Hematopoietic multipotent progenitor cell (in vitro differentiated cells): ENCODE measurements around the gene KCNK17. TPM values are rescaled to one million over a fixed set of nuclear protein-coding genes. Genes with fewer than 3 reads are reported as not detected.
"Not testable (repeated sequence)": the region's sequence is repeated elsewhere in the genome, so short reads cannot be mapped to it uniquely, and the experiment has no call there.

Source experiments
- DNase-seq, 3 donors: peaks; one replicate each; pipeline ENCODE4 v3.0.0-alpha.2; 2011 to 2015; ENCODE audit warnings: low read depth in 2 of 3, low spot score in 2 of 3
- total RNA-seq: library from RNA; depleted of rRNA; stranded (reverse); fragments of >200 nt; gene quantifications from one replicate; pipeline ENCODE4 v1.2.3, GENCODE V29; 2012

Gene KCNK17
- total RNA-seq, 1 donor, result 18.0 TPM

- no peak for DNase-seq
These were observed 10.6 kb downstream of the KCNK17 start for GRCh38 chr6:39303425-39304153.

- peak; percentile 58 to 90 (median 81) for DNase-seq
These were observed 11.4 kb downstream of the KCNK17 start for GRCh38 chr6:39302669-39303424.

DNA sequence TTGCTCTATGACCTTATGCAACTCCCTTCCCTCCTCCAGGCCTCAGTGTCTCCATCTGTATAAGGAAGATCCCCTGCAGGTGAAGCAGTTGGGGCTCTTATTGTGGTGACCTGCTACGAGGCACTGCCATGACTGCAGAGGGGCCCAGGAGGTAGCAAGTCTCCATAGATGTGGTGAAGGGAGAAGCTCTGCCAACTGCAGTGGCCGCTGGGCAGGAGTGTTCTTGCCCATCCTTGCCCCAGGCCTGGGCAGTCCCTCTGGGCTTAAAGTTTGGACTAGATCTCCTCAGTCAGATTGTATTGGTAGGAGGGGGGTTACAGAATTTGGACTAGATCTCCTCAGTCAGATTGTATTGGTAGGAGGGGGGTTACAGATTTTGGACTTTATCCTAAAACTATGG, 12.2 kb downstream of the KCNK17 start:
- no peak for DNase-seq

- DNase-seq, result no peak
These were observed 12.6 kb downstream of the KCNK17 start for GRCh38 chr6:39301606-39302005.

DNA sequence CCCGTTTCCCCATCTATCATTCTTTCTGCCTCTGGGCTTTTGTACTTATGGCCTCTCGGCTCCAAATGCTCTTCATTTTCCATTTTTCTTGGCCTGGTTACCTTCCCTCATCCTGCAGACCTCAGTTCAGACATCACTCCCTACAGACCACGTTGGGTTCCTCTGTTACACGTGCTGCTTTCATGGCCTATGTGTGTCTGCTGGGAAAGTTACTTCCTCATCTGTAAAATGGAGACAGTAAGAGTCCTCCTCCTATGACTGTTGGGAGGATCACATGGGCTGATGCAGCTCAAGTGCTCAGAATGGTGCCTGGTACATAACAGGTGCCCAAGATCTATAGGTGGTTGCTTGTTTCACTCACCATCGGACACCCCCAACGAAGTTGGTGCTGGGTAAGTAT, 13.5 kb downstream of the KCNK17 start:
- no peak for DNase-seq

DNA sequence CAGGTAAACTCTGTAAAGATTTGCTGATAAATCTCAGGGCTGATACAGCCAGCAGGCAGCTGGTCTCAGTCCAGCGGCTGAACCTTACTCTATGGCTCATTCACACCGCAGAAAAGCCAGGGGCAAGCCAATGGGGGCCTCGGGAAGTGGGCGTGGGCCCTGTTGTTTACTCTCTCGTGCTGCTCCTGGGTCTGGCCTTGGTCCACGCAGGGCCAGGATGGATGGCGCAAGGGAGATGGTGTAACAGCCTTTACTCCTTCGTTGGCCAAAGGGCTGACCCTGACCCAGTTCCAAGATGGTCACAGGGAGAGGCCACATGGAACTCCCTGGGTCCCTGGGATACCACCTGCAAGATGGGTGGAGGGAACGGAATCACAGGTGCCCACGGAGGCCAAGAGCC, 16.2 kb downstream of the KCNK17 start:
- no peak for DNase-seq

- DNase-seq, result no peak
These were observed 17.2 kb downstream of the KCNK17 start for GRCh38 chr6:39296745-39297640.

- DNase-seq, result no peak
These were observed 18.6 kb downstream of the KCNK17 start for GRCh38 chr6:39295611-39296011.

- DNase-seq, result no peak
These were observed 19.3 kb downstream of the KCNK17 start for GRCh38 chr6:39294899-39295298.

DNA sequence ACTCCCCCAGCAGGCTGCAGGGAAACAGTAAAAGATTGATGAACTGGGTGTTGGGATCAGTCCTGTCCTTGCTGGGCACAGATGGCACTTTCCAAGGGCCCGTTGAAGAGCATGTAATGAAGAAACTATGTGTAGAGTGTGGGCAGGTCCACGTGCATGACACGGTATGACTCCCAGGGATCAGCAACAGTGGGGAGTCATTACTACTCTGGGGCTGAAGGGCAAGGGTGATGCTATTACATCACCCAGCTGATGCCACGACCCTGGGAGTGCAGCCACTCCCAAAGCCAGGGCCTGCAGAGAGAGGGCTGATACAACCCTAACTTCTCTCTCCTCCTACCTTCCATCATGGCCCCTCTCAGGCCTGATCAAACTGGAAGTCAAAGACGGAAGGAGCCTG, 20.1 kb downstream of the KCNK17 start:
- no peak for DNase-seq

DNA sequence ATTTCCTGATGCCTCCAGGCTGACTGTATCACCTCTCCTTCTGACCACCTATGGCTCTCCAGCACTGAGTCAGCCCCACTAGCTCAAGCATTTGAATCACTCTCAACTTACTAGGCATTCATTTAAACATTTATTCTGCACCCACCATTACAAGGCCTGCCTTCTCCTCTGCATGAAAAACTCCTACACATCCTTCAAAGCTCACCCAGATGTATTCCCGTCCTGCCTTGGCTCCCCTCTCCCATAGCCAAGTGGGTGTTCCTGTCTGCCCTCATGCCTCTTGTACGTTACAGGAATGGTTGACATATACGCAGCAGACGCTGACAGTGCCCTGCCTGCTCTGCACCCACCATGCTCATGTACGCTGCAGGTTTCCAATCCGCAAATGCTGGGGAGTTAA, 21.6 kb downstream of the KCNK17 start:
- no peak for DNase-seq

GRCh38 chr6:39289490-39289889, 24.7 kb downstream of the KCNK17 start:
- DNase-seq, result no peak

- no peak for DNase-seq
These were observed 26.6 kb downstream of the KCNK17 start for GRCh38 chr6:39287601-39288000.

DNA sequence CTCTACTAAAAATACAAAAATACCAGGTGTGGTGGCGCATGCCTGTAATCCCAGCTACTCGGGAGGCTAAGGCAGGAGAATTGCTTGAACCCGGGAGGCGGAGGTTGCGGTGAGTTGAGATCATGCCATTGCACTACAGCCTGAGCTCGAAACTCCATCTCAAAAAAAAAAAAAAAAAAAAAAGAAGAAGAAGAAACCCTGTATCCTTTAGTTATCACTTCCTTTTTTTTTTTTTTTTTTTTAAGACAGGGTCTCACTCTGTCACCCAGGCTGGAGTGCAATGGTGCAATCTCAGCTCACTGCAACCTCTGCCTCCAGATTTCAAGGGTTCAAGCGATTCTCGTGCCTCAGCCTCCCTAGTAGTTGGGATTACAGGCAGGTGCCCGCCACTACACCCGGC, 27.6 kb downstream of the KCNK17 start:
- not testable (repeated sequence) for DNase-seq

DNA sequence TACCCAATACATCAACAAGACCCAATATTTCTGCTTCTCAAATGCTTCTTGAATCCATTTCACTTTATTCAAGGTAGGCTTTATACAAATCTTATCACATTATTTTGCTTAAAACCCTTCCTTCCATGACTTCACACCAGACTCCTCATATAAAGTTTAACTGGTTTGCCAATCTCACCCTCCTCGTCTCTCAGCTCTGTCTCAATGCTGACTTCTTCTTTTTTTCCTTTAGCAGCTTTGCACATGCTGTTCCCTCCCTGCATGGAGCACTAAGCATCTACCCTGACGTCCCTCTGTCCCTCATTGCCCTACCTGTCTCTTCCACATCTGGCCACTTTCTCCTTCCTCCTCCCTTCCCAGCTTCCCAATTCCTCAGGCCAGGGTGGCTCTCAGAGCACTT, 31.4 kb downstream of the KCNK17 start:
- no peak for DNase-seq

DNA sequence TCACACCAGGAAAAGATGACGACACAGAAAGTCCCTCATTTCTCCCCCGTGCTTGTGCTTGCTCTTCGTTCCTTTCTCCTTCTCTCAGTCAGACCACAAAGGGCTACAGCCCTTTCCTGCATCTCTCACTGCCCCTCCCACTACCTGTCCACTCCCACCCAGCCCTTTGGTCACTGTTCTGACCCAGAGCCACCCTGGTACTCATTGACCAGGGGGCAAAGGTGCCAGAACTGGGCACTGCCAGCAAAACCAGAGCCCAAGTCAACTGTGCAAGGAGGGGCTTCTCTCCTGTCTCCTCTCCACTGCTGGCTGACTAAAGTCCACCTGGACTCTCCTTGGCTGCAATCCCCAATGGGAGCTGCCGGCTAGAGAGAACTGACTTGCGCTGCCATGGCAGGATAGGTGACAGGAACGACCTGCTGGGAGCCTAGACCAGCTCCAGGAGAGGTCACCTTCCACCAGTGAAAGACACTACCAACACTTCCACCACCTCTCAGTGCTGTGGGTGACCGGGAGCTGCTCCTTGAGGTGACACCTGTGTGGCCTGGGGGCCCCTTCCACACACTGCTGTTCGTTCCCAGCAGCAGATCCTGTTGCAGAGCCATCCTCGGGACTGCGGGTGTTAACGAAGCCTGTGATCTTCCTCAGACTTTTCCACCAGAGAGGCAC, 32.8 kb downstream of the KCNK17 start:
- DNase-seq, result no peak

DNA sequence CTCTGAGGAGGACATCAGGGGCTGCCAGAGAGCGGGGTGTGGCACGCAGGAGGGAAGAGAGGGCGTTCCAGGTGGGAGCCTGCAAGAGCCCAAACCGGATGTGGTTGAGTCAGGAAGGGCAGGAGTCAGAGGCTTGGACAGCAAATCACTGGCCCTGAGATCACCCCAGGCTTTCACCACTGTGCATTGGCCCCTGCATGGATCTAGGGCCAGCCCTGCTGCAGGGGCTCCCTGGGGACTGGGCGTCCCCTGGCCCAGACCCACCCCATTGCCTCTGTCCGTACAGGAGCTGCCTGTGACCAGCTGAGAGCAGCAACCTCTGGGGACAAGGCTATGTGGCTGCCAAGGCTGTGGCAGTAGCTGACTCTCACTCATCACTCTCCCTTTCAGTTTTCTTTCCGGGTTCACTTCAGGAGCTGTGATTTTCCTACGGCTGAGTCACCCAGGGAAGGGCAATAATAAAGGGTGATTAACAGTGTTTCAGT, 33.9 kb downstream of the KCNK17 start:
- DNase-seq, result no peak

GRCh38 chr6:39279539-39279938, 34.7 kb downstream of the KCNK17 start:
- no peak for DNase-seq

DNA sequence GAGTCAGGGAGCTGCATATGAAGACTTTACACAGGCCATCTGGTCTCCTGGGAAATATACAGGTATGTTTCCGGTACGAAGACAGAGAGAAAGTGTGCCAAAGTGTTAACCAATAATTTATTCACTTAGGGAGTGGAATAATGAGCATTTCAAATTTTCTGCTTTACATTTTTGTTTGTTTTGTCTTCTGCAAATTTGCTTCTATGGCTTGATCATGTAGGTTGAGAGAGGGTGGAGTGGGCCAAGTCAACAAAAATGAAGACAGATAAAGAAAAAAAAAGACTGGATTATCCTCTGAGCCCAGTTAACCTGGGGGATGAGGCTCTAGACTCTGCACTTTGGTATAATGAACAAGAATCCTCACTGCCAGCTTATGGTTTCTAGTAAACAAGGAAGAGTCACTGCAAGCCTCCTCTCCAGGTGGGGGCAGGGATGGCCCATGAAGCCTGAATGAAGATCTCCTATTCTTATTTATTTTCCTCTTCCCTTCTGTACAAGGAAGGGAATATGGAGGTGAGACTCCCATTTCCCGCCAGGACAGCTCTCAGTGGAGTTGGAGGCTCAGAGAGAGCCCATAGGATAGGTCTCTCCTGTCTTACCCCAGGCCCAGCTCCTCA, 37.7 kb downstream of the KCNK17 start:
- DNase-seq, result no peak

DNA sequence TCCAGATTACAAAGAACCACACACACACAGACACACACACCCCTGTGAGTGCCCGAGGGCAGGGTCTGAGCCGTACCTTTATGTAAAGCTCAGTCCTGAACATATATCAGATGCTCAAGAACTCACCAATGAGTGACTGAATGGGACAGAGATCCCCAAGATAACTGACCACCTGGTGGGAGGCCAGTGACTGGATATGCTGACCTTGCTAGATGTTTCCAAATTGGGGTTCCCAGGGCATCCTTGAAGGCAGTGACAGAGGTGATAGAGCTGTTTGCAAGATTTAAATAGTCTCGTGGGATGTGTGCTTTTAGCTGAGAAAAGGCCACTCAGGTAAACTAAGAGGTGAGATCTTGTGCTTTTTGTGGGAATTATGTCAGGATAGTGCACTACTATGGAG, 39.3 kb downstream of the KCNK17 start:
- no peak for DNase-seq
